ENCODE results near the gene AARSD1.
"Not testable (repeated sequence)": the region's sequence is repeated elsewhere in the genome, so short reads cannot be mapped to it uniquely, and the experiment has no call there.

AARSD1 gene

GRCh38 chr17:42980766-42981397 is 16.6 kb upstream of the AARSD1 start:
- DNase-seq (ENCODE audit: low read depth), result no peak

- DNase-seq (ENCODE audit: low read depth), result peak; percentile 83
Measured at GRCh38 chr17:42980274-42980765, 16.1 kb upstream of the AARSD1 start, which contains the start of gene RUNDC1. Gene RUNDC1, plus strand, starts transcription at chr17:42980565. Its CDS starts 12 bp downstream, at chr17:42980577.

- no peak for DNase-seq (ENCODE audit: low read depth)
Measured at GRCh38 chr17:42979511-42980273, 15.4 kb upstream of the AARSD1 start, which contains the start of gene PTGES3L. Gene PTGES3L, minus strand, starts transcription at chr17:42980080. Its CDS starts 27 bp downstream, at chr17:42980053.

GRCh38 chr17:42975701-42976100 is 11.4 kb upstream of the AARSD1 start:
- DNase-seq (ENCODE audit: low read depth), result not testable (repeated sequence)

GRCh38 chr17:42975265-42975664 is 11.0 kb upstream of the AARSD1 start:
- no peak for DNase-seq (ENCODE audit: low read depth)

- not testable (repeated sequence) for DNase-seq (ENCODE audit: low read depth)
Measured at GRCh38 chr17:42973323-42973722, 9.1 kb upstream of the AARSD1 start.

- DNase-seq (ENCODE audit: low read depth), result no peak
Measured at GRCh38 chr17:42971589-42971988, 7.3 kb upstream of the AARSD1 start.

- no peak for DNase-seq (ENCODE audit: low read depth)
Measured at GRCh38 chr17:42969001-42969581, 4.8 kb upstream of the AARSD1 start.

- no peak for DNase-seq (ENCODE audit: low read depth)
Measured at GRCh38 chr17:42967925-42968324, 3.7 kb upstream of the AARSD1 start.

- no peak for DNase-seq (ENCODE audit: low read depth)
Measured at GRCh38 chr17:42953669-42954068, 10.6 kb downstream of the AARSD1 start.

- DNase-seq (ENCODE audit: low read depth), result no peak
Measured at GRCh38 chr17:42950044-42950783, 14.0 kb downstream of the AARSD1 start.

- DNase-seq (ENCODE audit: low read depth), result no peak
Measured at GRCh38 chr17:42946812-42947211, 17.4 kb downstream of the AARSD1 start.

- peak; percentile 68 for DNase-seq (ENCODE audit: low read depth)
Measured at GRCh38 chr17:42944211-42944610, 20.0 kb downstream of the AARSD1 start.

GRCh38 chr17:42937712-42938596 is 26.3 kb downstream of the AARSD1 start:
- DNase-seq (ENCODE audit: low read depth), result peak; percentile 53

GRCh38 chr17:42929497-42929844 is 34.8 kb downstream of the AARSD1 start:
- DNase-seq (ENCODE audit: low read depth), result no peak

- peak; percentile 86 for DNase-seq (ENCODE audit: low read depth)
Measured at GRCh38 chr17:42928714-42929496, 35.3 kb downstream of the AARSD1 start.

GRCh38 chr17:42924891-42925290 is 39.4 kb downstream of the AARSD1 start:
- no peak for DNase-seq (ENCODE audit: low read depth)

GRCh38 chr17:42923472-42923871 is 40.8 kb downstream of the AARSD1 start:
- DNase-seq (ENCODE audit: low read depth), result not testable (repeated sequence)

- no peak for DNase-seq (ENCODE audit: low read depth)
Measured at GRCh38 chr17:42922294-42922693, 42.0 kb downstream of the AARSD1 start.

- no peak for DNase-seq (ENCODE audit: low read depth)
Measured at GRCh38 chr17:42920922-42921321, 43.3 kb downstream of the AARSD1 start.
